Nucleus accumbens (tissue), 56 donors: Measurements from ENCODE around the gene CHST11.

ENCODE experiments used
- DNase-seq, 56 donors: peaks; one replicate each; lab custom pipeline; 2025; lab: John Stamatoyannopoulos, UW

CHST11 gene

DNA sequence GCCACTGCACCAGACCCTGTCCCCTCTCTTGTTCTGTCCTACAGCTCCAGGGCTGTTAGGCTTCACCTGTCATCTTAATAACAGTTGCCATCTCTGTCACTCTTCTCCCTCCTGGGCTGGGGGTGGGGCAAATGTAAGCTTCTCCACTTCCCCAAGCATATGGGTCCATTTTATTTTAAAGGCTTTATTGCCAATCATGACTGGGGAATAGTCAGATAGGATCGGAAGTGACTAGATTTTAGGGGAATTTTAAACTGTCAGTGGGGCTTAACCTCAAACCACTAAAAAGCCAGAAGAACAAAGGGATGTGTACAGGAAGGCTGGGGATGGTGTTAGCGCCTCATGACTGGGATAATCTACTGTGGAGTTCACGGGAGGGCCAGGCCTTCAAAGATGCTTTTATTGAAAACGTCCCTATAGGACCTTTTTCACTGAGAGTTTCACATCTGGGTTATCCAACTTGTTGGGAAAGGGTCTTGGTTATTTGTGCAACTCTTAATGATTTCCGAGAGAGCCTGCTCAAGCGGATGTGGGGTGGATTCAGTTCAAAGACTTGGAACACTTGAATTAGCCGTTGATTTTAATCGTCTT is 41.6 kb downstream of the CHST11 start:
- no peak for DNase-seq

DNA sequence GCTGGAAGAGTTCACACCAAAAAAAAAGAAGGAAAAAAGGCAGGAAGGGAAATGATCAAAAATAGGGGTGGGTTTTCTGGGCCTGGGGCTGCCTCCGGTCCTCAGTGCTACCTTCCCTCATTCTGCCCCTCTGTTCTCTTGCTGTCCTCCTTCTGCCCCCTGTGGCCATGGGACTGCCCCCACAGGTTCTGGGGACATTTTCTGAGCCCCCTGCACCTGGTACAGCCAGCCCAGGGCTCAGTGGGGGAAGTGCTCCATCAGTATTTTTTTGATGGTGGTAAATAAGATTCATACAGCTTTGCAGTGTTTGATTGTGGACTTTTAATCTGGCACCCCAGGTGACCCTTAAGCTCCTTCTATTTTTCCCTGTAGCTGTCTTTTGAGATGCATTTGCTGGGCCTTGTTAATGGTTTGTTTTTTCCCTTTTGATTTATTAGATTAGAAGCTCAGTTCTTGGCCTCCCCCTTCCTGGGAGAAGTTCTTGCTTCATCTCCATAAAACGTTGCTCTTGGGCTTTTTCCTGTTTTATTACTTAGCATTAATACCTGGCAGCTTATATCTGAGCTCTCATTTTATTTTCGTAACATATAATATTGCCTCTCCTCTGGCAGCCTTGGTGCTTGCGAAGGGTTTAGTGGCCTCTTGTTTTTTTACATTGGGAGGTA is 43.1 kb downstream of the CHST11 start:
- DNase-seq: no peak

DNA sequence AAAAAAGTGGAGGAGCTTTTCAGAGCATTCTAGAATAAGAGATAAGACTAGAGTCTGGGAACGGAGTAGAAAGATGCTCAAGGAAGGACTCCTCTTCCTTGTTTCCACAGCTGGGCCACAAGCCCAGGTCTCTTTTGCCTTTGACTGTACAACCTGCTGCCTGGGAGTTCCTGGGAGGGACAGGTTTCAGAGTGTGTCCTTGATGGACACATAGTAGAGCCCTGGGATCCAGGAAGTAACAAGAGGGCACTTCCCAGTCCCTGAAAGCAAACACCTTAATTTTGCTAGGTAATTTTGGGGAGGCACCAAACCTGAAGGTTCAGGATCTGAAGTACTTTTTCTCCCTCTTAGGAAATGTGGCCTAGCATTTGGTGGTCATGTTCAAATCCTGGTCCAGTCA is 44.4 kb downstream of the CHST11 start:
- no peak for DNase-seq

DNA sequence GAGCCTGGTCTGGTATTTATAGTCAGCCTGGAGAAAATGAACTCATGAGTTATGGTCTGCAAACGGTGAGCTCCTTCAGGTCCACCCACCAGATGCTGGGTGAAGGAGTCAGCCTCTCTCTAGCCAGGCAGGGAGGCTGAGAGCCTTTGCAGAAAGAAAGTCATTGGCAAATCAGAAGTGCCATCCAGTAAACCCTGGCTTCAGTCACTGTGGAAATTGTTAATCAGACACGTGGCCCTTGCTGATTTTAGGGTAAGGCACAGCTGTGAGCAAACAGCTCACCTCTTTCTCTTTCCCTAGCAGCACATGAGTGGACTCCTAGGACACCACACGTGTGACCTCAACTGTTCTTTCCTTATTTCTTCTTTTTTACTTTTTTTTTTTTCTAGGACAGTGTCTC is 44.9 kb downstream of the CHST11 start:
- no peak for DNase-seq

DNA sequence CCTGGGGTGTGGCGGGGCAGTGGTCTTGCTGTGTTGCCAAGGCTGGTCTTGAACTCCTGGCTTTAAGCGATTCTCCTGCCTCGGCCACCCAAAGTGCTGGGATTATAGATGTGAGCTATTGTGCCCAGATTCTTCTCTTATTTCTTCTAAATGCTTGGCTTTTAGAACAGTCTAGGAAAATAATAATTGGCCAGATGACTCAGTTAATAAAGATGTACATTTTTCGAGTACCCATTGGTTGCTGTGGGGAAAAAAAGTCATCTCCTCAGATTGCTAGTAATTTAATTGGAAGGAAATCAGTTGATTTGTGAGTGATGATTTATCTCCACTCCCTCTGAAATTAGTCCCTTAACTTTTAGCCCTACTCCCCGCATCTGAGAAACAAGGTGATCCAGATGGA is 45.5 kb downstream of the CHST11 start:
- DNase-seq: no peak

DNA sequence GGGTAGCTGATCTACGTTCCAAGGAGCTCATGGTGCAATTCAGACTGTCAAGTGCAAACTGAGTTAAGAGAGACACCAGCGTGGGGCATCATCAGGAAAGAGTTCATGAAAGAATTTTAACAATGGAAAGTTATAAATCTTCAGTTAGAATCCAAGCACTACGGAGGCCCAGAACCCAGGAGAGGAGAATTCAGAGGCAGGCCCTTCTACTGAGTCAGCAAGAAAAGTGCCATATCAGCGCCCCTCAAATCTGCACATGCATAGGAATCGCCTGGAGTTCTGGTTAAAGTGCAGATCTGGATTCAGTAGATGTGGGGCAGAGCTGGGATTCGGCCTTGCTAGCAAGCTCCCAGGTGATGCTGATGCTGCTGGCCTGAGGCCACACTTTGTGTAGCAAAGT is 45.9 kb downstream of the CHST11 start:
- no peak for DNase-seq

DNA sequence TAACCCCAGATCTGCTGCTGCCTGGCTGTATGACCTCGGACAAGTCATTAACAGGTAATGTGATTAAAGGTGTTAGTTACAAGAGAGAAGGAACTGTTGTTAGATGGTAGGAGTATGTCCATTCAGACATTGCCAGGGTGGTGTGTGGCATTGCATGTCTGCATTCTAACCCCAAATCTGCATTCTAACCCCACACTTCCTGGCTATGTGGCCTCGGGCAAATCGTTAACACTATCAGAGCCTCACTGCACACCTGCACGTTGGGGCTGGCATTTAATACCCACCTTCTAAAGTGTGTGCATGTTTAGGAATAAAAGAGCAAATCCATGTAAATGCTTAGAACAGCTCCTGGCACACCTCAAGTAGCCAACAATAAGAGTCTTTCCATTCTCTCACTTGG is 46.4 kb downstream of the CHST11 start:
- no peak for DNase-seq

DNA sequence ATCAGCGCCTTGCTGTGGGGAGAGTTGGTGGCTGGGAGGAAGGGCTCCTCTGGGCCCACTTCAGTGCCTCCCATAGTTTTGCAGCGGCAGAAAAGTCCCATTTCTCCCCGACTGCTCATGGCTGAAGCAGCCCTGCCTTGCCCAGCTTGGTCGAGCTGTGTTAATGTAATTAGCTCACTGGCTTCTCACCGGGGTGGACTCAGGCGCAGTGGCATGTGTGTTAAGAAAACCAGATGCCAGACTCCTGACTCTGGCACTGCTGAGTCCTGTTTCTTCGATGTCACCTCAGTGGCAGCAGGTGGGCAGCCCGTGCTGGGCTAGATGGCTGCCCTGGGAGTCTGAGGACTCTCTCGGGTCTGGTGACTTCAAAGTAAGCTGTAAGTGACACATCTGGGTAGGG is 47.4 kb downstream of the CHST11 start:
- no peak for DNase-seq

DNA sequence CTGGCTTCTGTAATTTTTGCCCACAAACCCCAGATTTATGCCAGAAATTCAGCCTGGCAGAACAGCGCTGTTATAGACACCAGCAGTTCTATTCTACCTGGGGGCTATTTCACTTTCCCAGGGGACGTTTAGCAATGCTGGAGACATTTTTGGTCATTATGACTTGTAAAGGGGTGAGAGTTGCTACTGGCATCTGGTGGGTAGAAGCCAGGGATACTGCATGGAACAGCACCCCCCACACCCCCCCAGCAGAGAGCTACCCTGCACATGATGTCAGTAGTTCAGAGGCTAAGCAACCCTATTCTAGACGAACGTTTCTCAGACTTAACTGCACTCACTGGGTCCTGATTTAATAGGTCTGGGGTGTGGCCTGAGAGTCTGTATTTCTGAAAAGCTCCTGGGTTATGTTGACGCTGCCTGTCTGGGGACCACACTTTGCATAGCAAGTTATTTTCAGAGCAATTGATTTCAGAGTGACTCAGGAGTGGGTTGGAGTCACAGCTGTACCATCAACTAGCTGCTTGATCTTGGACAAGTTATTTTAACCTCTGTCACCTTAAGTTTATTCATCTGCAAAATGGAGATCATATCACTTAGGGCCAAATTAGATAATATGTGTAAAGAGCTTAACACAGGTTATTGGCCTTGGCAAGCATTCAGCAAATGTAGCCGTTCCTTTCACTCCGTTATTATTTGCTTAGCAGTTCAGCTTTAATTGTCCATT is 48.5 kb downstream of the CHST11 start:
- no peak for DNase-seq

DNA sequence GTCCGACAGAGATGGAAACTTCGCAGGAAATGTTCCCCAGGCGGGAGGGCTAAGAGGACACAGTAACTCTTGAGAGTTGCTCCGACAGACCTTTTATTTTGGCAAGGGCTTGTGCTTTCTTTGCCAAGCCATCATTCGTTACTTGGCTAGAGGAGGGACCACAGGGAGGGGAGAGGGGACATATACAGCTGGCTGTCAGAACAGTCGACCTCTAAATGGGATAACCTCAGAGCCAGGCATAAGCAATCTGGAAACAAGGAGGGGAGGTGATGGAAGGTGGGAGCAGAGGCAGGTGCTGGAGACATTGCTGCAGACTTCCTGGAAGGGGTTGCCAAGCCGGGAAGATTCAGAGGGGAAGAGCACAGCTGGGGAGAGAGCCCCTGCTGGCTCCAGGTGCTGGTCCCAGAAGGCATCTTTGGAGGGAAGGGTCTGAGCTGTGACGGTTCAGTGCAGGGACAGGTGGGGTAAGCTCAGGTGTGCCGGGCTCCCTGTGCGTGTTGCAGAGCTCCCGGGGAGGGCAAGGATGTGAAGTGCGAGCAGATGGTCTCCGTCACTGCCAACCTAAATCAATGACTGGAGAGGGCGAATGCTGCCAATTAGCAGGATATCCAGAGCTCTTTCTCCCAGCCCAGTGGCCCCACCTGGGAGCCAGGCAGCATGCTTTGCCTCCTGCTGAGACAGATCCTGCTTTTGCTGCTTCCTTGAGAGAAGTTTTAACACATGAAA is 50.1 kb downstream of the CHST11 start:
- DNase-seq: no peak

DNA sequence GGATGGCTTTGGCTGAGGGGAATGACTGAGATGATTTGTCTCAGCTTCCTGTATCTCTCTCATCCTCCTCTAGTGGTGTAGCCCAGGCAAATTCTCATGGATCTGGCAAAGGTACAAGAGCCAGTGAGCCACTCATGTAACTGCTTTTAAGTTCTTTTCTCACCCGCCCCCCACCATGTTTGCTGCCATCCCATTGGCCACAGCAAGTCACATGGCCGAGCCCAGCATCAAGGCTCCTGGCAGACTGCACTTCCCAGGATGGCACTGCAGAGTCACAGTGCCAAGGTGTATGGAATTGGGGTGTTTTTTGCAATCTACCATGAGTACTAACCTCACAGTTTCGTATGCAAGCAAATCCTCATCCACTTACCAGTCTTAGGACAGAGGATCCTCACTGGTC is 50.9 kb downstream of the CHST11 start:
- peak in 2 of 56 donors; percentile 12 to 23 for DNase-seq

DNA sequence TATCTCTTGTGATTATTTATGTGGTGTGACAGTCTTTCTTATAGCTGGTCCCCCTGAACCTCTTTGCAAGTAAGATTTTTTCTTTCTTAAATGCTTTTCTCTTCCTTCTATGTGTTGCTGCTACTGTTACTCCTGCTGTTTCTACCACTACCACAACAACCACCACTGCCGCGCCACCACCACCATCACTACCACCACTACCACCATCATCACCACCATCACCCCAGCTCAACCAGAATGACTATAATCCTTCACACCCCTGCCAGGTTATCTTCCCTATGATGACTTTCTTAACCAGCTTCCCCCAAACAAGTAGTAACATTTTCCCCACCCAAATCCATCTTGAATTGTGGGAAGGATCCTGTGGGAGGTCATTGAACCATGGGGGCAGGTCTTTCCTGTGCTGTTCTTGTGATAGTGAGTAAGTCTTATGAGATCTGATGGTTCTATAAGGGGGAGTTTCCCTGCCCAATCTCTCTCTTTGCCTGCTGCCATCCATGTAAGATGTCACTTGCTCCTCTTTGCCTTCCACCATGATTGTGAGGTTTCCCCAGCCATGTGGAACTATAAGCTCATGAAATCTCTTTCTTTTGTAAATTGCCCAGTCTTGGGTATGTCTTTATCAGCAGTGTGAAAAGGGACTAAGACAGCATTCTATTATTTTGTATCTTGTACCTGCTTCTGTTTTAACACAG is 52.2 kb downstream of the CHST11 start:
- no peak for DNase-seq

DNA sequence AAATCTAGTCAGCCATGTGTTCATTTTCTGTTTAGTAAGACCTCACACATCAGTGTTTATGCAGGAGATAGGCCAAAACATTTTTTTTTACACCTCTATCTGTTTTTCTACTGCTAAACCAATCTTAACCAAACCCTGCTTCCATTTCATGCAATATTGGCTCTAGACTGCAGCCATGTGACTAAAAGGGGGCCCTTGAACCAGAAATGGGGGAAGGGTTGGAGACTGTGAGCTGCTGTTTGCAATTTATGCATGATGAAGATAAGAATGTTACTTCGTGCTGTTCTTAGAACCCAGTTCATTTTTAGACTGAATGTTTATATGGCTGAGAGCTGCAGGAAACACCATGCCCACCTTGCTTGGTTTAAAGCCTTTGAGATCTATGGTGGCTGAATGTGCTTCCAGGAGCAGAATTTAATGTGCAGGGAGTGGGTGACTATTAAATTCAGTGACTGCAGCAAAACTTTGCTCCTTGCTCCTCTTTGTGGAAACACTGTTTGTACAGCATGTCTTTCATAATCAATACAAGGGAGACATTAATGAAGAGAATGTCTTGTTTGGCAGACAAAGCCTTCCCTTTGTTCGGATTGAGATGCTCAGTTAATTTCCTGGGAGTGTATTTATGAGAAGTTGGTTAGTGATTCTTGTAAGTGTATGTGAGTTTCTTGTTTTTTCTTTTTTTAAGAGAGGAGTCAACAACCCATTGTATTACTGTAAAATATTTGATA is 53.6 kb downstream of the CHST11 start:
- peak in 2 of 56 donors; percentile 14 to 22 for DNase-seq

DNA sequence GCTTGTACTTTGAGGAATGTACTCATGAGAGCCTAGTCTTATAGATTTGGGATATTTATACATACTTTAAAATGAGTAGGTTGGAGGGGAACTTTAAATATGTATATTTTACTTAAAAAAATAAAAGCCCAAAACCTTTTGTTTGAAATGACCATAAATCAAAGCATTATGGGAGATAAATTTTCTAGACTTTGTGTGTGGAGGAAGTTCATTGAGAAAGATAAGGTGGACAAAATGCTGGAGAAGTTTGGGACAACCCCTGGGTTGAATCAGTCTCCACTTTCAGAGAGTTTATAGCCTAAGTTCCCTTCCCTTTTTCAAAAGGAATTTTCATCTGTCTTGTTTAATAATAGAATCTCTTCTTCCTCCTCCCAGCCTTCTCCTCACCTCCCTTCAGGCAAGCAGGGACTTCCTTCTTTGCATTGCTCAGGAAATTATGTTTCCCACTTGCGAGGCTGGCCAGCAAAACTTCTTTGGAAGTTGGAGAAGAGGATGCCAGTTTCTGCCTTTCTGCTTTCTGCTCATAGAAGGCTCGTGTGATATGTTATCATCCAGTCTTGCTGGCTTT is 54.2 kb downstream of the CHST11 start:
- DNase-seq: no peak

DNA sequence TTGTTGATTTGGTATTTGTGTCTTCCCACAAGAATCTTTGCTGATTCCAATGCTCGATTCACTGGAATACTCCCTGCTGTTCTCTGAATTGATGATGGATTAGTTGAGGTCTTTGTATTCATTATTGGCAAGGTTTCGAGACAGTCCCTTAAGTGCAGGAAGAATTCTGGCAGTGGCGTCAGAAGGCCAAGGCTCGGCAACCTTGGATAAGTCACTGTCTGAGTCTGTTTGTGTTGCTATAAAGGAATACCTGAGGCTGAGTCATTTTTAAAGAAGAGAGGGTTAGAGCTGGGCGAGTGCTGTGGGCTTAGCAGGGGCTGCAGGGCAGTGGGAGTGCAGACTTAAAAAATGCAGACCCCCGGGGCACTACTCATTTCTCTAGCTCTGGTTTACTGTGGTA is 56.9 kb downstream of the CHST11 start:
- DNase-seq: no peak

DNA sequence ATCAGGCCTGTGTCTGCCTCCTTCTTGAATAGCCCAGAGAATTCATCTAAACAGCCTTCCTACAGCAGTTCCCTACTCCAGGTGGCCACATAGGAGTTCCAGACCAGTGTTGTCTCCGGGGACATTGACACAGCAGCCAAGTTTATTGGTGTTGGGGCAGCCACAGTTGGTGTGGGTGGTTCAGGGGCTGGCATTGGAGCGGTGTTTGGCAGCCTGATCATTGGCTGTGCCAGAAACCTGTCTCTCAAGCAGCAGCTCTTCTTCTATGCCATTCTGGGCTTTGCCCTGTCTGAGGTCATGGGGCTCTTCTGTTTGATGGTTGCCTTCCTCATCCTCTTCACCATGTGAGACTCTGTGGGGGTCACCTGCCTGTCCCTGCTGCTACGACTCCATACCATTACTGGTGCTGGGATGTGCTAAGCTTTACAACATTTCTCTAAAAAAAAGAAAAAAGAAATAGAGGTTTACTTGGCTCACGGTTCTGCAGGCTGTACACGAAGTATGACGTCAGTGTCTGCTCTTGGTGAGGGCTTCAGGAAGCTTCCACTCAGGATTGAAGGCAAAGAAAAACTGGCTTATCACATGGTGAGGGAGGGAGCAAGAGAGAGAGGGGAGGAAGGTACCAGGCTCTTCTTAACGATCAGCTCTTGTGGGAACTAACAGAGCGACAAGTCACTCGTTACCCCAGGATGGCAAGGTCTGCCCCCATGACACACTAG is 57.5 kb downstream of the CHST11 start:
- no peak for DNase-seq

DNA sequence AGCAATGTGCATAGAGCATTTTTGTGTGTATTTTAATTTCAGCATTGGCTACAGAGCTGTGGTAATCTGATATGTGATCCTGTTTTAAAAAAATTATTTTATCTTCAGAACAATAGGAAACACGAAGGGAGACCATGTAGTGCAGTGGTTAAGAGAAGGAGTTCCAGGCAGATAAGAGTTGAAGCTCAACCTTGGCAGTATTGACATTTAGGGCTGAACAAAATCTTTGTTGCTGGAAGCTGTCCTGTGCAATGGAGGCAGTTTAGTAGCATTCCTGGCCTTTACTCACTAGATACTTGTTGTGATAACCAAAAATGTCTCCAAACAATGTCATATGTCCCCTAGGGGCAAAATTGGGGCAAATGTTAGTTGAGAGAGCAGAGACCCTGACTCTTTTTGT is 59.2 kb downstream of the CHST11 start:
- DNase-seq: no peak

DNA sequence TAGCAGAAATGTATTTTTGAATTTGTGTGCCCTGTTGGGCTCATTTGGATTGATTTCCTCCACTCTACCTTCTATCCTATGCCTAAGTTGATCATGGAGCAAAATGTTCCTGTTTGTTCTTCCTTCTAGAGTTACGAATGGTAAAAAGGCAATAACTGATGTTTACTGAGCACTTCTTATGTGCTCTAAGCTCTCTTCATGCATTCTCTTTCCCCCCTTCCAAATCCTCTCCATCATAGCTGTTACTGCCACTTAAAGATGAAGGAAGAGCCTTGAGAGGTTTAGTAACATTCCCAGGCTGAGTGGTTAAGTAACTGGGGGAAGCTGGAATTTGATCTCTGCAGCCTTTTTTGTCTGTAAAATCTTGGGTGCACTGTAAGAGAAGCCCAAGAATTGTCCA is 60.1 kb downstream of the CHST11 start:
- no peak for DNase-seq

DNA sequence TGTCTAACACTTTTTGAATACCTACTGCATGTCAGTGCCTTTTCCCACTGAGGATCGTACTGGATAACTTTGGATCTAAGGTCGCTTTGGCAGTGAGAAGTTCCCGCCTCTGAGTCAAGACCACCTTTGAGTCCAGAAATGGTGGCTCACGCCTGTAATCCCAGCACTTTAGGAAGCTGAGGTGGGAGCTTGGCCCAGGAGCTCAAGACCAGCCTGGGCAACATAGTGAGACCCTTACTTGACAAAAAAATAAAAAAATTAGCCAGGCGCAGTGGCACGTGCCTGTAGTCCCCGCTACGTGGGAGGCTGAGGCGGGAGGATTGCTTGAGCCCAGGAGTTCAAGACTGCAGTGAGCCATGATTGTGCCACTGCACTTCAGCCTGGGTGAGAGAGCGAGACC is 61.1 kb downstream of the CHST11 start:
- no peak for DNase-seq
